GM12874 (cell line): ENCODE results near the gene NTF3.

ENCODE experiments used
- TF ChIP-seq, protein P1 (sequence below): IDR thresholded peaks from 2 replicates; pipeline ENCODE4 v1.5.1; 2011; ENCODE audit warnings: low read depth, mild to moderate bottlenecking, control low read depth, low read length, moderate library complexity; ENCODE audit not compliant: insufficient read depth

The NTF3 gene

DNA sequence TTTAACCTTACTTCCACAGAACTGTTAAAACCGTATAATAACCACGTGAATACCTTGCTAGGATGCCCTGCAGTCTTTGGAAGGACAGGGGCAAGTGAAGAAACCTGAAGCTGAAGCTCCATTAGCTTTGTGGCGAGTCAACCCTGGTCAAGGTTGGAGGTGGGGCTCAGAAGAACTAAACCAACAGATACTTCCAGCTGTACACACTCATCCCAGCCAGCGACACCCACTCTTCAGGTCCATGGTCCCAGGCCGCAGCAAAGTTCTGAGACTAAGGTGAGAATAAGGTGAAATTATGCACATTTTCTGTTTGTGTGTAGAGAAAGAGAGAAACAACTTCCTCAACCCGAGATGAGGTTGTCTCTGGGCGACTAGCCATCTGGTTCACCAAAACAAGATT is 77.6 kb downstream of the NTF3 start:
- TF ChIP-seq, protein P1, sequence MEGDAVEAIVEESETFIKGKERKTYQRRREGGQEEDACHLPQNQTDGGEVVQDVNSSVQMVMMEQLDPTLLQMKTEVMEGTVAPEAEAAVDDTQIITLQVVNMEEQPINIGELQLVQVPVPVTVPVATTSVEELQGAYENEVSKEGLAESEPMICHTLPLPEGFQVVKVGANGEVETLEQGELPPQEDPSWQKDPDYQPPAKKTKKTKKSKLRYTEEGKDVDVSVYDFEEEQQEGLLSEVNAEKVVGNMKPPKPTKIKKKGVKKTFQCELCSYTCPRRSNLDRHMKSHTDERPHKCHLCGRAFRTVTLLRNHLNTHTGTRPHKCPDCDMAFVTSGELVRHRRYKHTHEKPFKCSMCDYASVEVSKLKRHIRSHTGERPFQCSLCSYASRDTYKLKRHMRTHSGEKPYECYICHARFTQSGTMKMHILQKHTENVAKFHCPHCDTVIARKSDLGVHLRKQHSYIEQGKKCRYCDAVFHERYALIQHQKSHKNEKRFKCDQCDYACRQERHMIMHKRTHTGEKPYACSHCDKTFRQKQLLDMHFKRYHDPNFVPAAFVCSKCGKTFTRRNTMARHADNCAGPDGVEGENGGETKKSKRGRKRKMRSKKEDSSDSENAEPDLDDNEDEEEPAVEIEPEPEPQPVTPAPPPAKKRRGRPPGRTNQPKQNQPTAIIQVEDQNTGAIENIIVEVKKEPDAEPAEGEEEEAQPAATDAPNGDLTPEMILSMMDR, result no peak

DNA sequence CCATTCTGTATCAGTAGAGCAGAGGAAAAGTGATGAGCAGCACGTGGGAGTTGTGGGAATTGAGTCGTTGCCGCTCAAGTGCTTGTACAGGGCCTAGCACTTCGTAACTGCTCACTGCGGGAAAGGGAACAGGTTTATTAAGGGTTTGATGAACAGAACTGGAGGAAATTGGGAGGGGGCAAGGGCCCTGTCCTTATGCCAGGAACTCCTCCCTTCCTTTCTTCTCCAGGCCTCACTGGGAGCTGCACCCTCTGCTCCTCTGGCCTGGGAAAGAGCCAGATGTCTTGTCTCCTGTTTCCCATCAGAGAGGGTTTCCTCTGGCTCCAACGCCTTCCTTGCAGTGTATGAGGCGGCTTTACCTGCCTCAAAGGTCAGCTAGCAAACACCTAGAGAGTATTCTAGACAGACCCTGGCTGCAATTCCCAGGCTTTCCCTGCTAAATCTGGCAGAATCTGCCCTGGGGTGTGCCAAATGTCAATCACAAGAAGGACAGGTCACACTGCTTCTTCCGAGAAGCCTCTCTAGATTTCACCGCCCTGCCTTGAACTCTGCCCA is 78.4 kb downstream of the NTF3 start:
- TF ChIP-seq, protein P1, result no peak

DNA sequence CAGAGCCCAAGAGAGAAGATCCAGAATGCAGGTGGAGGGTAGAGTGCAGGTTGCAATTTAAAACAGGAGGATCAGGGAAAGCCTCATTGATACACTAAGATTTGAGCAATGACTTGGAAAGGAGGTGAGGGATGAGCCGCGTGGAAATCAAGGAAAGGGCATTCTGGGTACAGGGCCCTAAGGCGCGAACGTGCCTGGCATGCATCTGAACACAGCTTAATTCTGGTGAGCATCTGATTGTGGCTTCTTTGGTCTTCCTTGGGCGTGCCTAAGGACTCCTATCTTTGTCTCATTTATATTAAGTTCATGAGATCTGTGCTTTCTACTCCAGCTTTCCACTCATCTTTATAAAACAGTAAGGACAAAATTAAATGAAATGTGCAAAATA is 79.3 kb downstream of the NTF3 start:
- TF ChIP-seq, protein P1, result no peak

DNA sequence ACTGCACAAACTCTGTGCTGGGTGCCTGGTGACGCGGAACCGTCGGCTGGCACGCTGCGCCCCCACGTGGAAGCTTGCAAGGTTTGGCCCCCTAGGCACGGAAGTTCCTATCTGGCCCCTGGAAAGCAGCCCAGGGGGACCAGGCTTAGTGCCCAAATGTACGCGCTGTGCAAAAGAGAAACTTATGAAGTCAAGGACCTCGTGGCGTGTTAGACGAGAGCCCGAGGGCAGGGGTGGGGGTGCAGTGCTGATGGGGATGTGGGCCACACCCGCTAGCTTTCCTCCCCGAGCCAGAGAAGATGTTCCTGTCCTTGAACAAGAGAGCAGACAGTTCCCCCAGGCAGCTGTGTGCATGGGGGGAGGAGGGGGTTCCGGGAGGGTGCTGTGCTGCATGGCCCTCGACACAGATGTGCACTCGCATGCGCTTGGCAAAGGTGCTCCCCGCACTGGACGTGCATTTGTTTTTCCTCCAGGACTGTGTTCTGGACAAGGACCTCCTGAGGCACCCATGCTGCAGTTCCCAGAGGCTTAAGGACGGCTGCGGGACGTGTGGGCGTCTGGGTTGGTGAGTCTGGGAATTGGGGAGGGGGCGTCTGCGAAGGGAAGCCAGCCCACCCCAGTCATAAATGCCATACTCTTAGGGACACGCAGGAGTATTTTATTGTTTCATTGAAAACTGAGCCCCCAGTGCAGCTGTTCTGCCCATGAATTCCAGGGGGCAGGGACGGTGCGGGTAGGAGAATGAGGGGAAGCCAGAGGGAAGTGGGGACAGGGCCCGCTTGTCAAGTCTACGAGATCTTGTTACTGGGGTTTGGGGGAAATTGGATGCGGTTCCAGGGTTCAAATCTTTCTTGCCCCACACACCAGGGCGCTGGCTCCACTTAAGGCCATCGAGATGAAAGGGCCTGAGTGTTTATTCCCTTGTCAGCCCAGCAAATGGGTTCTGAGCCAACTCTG is 80.0 kb downstream of the NTF3 start:
- TF ChIP-seq, protein P1, result peak; percentile 52

DNA sequence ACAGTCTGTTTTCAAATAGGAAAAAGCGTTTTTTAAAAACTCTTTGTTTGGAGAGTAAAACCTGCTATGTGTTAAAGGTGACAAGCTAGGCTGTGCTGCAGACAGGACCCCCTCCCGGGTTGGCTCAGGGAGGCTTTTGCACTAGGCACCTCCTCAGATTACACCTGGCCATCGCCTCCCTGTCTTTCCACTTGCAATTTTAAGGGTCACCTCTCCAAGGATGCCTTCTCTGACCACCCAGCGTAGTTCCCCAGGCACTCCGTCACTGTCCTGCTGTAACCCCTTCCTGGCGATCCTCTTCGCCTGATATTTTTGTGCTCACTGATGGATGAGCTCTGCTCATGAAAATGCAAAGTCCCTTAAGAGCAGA is 80.7 kb downstream of the NTF3 start:
- TF ChIP-seq, protein P1, result no peak

DNA sequence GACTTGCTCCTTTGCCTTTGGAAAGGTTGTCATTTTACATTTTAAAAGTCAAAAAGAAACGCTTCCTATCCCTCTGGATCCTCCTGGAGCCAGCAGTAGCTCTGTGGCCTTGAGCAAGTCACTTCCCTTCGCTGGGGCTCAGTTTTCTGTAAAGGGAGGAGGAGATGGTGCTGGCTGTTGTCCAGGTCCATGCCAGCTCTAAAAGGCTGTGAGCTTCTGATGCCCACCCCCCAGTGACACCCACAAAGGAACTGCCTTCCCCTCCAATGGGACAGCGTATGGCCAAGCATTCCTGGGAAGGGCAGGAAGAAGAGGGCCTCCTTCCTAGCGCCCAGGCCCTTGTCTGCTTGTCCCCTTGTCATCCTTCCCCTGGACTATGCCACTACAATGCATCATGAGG is 81.5 kb downstream of the NTF3 start:
- TF ChIP-seq, protein P1, result no peak

DNA sequence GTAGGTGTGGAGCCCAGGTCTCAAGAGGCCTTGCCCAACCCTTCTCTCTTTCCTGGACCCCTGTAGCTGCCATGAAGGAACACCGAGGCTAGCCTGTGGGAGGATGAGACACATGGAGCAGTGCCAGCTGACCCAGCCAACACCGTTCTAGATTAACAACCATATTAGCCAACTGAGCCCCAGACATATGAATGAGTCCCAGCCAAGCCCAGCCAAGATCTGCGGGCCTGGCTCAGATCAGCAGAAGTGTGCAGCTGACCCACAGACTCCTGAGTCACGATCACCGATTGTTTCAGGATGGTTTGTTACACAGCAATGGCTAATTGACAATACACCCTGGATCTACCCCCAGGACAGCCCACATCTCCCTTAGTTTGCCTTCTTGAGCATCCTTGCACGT is 82.1 kb downstream of the NTF3 start:
- TF ChIP-seq, protein P1, result no peak
